Lower leg skin (tissue), 3 donors: ENCODE data around the gene KNTC1.

ENCODE experiments used
- POLR2A ChIP-seq, 2 donors: fragments of 450-650 bp; IDR thresholded peaks; one replicate each; pipeline ENCODE4 v1.6.1; 2016 to 2017; ENCODE audit warnings: antibody characterized with exemption in 2 of 2, mild to moderate bottlenecking in 1 of 2, moderate library complexity in 1 of 2
- TF ChIP-seq, protein P1 (sequence below), 3 donors: fragments of 450-650 bp; IDR thresholded peaks; one replicate each; pipeline ENCODE4 v1.5.1; 2016; ENCODE audit warnings: antibody characterized with exemption in 3 of 3, mild to moderate bottlenecking in 3 of 3, moderate library complexity in 2 of 3

DNA sequence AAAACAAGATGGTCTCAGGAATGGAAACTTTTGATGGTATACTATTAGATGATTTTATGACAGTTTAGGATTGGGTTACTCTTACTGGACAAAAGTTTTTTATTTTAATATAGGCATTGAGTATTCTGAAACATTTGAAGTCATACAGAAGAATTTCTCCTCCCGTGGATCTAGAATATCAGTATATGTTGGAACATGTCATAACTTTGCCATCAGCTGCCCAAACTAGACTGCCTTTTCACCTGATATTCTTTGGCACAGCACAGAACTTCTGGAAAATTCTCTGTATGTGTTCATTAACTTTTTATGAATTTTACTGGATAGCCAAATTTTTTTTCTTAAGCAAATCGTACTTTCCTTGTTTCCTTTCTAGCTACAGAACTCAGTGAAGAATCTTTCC lies 75.4 kb downstream of the KNTC1 start:
- TF ChIP-seq, protein P1, sequence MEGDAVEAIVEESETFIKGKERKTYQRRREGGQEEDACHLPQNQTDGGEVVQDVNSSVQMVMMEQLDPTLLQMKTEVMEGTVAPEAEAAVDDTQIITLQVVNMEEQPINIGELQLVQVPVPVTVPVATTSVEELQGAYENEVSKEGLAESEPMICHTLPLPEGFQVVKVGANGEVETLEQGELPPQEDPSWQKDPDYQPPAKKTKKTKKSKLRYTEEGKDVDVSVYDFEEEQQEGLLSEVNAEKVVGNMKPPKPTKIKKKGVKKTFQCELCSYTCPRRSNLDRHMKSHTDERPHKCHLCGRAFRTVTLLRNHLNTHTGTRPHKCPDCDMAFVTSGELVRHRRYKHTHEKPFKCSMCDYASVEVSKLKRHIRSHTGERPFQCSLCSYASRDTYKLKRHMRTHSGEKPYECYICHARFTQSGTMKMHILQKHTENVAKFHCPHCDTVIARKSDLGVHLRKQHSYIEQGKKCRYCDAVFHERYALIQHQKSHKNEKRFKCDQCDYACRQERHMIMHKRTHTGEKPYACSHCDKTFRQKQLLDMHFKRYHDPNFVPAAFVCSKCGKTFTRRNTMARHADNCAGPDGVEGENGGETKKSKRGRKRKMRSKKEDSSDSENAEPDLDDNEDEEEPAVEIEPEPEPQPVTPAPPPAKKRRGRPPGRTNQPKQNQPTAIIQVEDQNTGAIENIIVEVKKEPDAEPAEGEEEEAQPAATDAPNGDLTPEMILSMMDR (IDR thresholded peaks at IDR 0.05) = no peak
- no peak for TF ChIP-seq POLR2A (IDR thresholded peaks at IDR 0.05)
